Brain microvascular endothelial cell (primary cell): Measurements from ENCODE around the gene ST3GAL5.

Experiments used
- DNase-seq: peaks from one replicate; pipeline ENCODE4 v3.0.0-alpha.2; 2020
- H3K27ac ChIP-seq: fragments of 250-450 bp; sonication (Bioruptor Pico); 2 replicates; pipeline ENCODE4 v1.5.1; 2020; ENCODE audit warnings: mild to moderate bottlenecking, moderate library complexity
- H3K27me3 ChIP-seq: fragments of 250-450 bp; sonication (Bioruptor Pico); replicated peaks from 2 replicates; pipeline ENCODE4 v1.5.1; 2020; ENCODE audit warnings: mild to moderate bottlenecking
- H3K36me3 ChIP-seq: fragments of 250-450 bp; sonication (Bioruptor Pico); replicated peaks from 2 replicates; pipeline ENCODE4 v1.5.1; 2020; ENCODE audit warnings: mild to moderate bottlenecking
- H3K4me3 ChIP-seq: 2 replicates; pipeline ENCODE4 v1.5.1; 2011; ENCODE audit warnings: low read depth, mild to moderate bottlenecking, control low read depth, low read length, moderate library complexity
- CTCF ChIP-seq: IDR thresholded peaks from 2 replicates; pipeline ENCODE4 v1.5.1; 2011; ENCODE audit warnings: low read depth, mild to moderate bottlenecking, moderate library complexity, low read length, control low read depth, inconsistent platforms; ENCODE audit errors: missing control alignments
- in situ Hi-C: cut with HindIII; loops from 2 replicates; pipeline ENCODE4 v1.10.0; 2017; ENCODE audit warnings: low sequenced_read_pairs, low pct_ligation_motif_present

The ST3GAL5 gene

GRCh38 chr2:85844486-85844885 lies 44.3 kb downstream of the ST3GAL5 start:
- Histone ChIP-seq H3K27me3 (no peaks in the 10 kb centered on the region), H3K27ac (no peak overlapping the region), H3K4me3 (no peak overlapping the region), H3K36me3 (peaks cover 2% of the 10 kb centered on the region)
- no peak for DNase-seq
- TF ChIP-seq CTCF: no peak
- in situ Hi-C loops: no loop called here

- Histone ChIP-seq H3K27ac (no peak overlapping the region), H3K36me3 (peaks cover 2% of the 10 kb centered on the region), H3K4me3 (no peak overlapping the region), H3K27me3 (no peaks in the 10 kb centered on the region)
- TF ChIP-seq CTCF: peak; percentile 70
- in situ Hi-C loops: no loop called here
- DNase-seq: no peak
Observed at GRCh38 chr2:85843543-85843942, 45.2 kb downstream of the ST3GAL5 start.

- no peaks in the 10 kb centered on the region for H3K27me3 ChIP-seq
- DNase-seq: no peak
- H3K36me3 ChIP-seq: peaks cover 2% of the 10 kb centered on the region
- H3K4me3 ChIP-seq: no peak overlapping the region
- no peak overlapping the region for H3K27ac ChIP-seq
- in situ Hi-C loops: no loop called here
- no peak for TF ChIP-seq CTCF
Observed at GRCh38 chr2:85840091-85840490, 48.7 kb downstream of the ST3GAL5 start.

GRCh38 chr2:85839461-85839860 lies 49.3 kb downstream of the ST3GAL5 start:
- no peak for TF ChIP-seq CTCF
- in situ Hi-C loops: no loop called here

GRCh38 chr2:85838641-85839040 lies 50.1 kb downstream of the ST3GAL5 start:
- no peak overlapping the region for H3K4me3 ChIP-seq
- no peak for TF ChIP-seq CTCF
- H3K27me3 ChIP-seq: no peaks in the 10 kb centered on the region
- no peak overlapping the region for H3K27ac ChIP-seq
- no peaks in the 10 kb centered on the region for H3K36me3 ChIP-seq
- DNase-seq: no peak
- in situ Hi-C loops: no loop called here

More at GRCh38 chr2:85839461-85839860, 49.3 kb downstream of the ST3GAL5 start:
- H3K27ac ChIP-seq: no peak overlapping the region
- no peak overlapping the region for H3K4me3 ChIP-seq
- no peak for DNase-seq
- H3K27me3 ChIP-seq: no peaks in the 10 kb centered on the region
- peaks cover 2% of the 10 kb centered on the region for H3K36me3 ChIP-seq

- in situ Hi-C loops: no loop called here
- Histone ChIP-seq H3K27ac (no peak overlapping the region), H3K36me3 (no peaks in the 10 kb centered on the region), H3K4me3 (no peak overlapping the region), H3K27me3 (no peaks in the 10 kb centered on the region)
- DNase-seq: no peak
- TF ChIP-seq CTCF: no peak
Observed at GRCh38 chr2:85838181-85838580, 50.6 kb downstream of the ST3GAL5 start.
